Fibroblast of pulmonary artery (primary cell): ENCODE results near the gene SEPTIN3.

Source experiments
- DNase-seq: peaks from one replicate; pipeline ENCODE4 v3.0.0-alpha.2; 2010; ENCODE audit warnings: low read depth
- H3K4me3 ChIP-seq: replicated peaks from 2 replicates; pipeline ENCODE4 v1.5.1; 2011; ENCODE audit warnings: low read depth, mild to moderate bottlenecking, control low read depth, low read length, moderate library complexity
- TF ChIP-seq, protein P1 (sequence below): IDR thresholded peaks from 2 replicates; pipeline ENCODE4 v1.5.1; 2011; ENCODE audit warnings: mild to moderate bottlenecking, control low read depth, low read length, inconsistent platforms; ENCODE audit errors: missing control alignments

SEPTIN3 gene, protein sequence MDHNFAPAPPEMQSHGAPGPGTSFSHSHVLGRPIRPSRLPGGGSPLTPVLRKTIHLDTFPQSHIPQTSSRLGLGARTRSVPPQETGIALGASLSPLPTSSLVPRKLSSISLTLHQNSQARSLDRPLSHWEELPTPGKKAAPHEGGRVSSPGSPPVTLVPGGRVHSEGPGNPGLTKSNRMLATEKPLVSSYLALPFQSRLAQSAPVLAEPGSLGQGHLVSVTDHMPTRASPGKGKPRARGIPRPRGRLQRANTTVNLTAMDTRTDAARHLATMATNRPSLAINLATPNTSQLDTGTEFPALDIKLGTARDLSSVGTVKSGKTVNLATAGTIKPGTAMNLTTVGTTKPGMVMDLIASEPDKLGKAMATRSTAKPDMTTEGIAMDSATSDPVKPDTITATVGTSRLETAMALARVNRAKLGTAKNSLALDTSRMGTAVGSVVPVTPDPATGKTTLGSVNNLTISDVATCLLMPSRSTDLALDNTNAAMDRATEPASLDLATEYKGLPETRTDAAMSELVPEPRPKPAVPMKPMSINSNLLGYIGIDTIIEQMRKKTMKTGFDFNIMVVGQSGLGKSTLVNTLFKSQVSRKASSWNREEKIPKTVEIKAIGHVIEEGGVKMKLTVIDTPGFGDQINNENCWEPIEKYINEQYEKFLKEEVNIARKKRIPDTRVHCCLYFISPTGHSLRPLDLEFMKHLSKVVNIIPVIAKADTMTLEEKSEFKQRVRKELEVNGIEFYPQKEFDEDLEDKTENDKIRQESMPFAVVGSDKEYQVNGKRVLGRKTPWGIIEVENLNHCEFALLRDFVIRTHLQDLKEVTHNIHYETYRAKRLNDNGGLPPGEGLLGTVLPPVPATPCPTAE

DNA sequence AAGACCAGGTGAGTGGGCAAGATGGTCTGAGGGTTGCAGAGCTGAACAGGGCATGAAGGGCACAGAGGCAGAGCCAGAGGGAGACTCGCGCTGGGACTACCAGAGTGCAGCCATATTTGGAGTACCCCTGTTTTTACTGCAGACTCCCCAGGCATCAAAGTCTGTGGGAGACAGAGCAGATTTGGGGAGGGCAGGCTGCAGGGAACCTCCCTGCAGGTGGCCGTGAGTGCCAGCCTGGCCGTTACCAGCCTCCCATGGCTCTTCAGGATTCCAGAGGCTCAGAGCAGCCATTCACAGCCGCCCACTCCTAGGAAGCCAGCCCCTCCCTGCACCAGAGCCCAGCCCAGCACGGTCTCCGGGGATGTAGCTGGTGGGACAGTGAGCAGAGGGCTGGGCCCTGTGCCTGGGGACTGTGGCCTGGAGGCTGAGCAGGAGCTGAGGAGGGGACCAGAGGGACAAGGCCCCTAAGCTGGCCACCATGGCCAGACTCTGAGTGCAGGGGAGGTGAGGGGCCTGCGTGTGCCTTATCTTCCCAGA lies at the start of gene SEPTIN3:
SEPTIN3 (plus strand) TSS at position 334 of the 537 bp plus-strand sequence. CDS start 2,050 bp downstream, outside the sequence.
- DNase-seq, result no peak
- TF ChIP-seq, protein P1, sequence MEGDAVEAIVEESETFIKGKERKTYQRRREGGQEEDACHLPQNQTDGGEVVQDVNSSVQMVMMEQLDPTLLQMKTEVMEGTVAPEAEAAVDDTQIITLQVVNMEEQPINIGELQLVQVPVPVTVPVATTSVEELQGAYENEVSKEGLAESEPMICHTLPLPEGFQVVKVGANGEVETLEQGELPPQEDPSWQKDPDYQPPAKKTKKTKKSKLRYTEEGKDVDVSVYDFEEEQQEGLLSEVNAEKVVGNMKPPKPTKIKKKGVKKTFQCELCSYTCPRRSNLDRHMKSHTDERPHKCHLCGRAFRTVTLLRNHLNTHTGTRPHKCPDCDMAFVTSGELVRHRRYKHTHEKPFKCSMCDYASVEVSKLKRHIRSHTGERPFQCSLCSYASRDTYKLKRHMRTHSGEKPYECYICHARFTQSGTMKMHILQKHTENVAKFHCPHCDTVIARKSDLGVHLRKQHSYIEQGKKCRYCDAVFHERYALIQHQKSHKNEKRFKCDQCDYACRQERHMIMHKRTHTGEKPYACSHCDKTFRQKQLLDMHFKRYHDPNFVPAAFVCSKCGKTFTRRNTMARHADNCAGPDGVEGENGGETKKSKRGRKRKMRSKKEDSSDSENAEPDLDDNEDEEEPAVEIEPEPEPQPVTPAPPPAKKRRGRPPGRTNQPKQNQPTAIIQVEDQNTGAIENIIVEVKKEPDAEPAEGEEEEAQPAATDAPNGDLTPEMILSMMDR, result no peak
- no peak within 1 kb of the TSS for H3K4me3 ChIP-seq

GRCh38 chr22:41920271-41920976 lies 48.8 kb upstream of the SEPTIN3 start:
- no peak overlapping the region for H3K4me3 ChIP-seq
- TF ChIP-seq, protein P1, result no peak
- DNase-seq, result no peak

GRCh38 chr22:41922328-41922727 lies 46.9 kb upstream of the SEPTIN3 start:
- DNase-seq, result no peak
- no peak overlapping the region for H3K4me3 ChIP-seq
- TF ChIP-seq, protein P1, result no peak

DNA sequence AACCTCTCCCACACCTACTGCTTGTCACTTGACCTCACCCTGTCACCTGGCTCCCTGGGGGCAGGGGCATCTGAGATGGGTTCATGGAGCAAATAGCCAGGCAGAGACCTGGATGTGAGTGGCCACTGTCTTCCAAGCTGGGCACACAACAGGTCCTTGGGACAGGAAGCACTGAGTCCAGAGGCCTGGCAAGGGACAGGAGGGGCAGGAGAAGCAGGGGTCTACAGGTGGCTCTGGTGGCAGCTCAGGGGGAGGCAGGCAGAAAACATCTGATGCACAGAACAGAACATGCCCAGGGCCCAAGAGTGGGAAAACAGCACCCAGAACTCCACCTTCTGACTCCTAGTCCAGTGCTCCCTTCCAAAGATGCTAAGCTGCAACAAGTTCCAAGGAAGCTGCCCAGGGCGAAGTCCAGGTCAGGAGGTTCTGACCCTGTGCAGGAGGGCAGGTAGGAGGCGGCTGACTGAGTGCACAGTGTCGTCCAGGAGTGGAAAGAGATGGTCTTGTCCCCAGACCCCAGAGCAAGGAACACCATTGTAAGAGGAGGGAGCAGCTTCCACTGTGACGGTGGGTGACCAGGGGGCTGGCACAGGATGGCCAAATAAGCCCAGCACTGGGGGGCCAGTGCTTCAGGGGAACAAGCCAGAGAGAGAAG lies 46.2 kb upstream of the SEPTIN3 start:
- no peak overlapping the region for H3K4me3 ChIP-seq
- DNase-seq, result no peak

GRCh38 chr22:41923595-41924276 lies 45.5 kb upstream of the SEPTIN3 start:
- H3K4me3 ChIP-seq, result no peak overlapping the region
- TF ChIP-seq, protein P1, result no peak
- DNase-seq, result no peak

More for the DNA sequence above, 46.2 kb upstream of the SEPTIN3 start:
- TF ChIP-seq, protein P1, result no peak
